Measurements from ENCODE around the gene USP12.
"Not testable (repeated sequence)": the region's sequence is repeated elsewhere in the genome, so short reads cannot be mapped to it uniquely, and the experiment has no call there.

USP12 gene

DNA sequence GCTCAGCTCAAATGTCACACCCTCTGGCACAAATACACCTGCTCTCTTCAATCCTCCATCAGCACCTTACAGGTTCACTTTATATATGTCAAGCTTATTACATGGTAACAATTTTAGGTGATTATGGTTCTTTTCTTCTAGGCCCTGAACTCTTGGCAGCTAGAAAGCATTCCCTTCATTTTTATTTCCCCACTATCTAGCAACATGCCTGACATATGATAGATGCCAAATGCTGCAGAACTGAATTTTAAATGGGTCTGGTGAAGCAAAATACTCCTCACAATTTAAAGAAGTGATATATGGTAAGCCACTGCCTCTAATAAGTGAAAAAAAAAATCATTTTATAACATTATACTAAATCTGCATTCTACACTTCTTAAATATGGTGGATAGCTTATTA is 95.2 kb downstream of the USP12 start:
- DNase-seq (ENCODE audit: low spot score) = no peak

DNA sequence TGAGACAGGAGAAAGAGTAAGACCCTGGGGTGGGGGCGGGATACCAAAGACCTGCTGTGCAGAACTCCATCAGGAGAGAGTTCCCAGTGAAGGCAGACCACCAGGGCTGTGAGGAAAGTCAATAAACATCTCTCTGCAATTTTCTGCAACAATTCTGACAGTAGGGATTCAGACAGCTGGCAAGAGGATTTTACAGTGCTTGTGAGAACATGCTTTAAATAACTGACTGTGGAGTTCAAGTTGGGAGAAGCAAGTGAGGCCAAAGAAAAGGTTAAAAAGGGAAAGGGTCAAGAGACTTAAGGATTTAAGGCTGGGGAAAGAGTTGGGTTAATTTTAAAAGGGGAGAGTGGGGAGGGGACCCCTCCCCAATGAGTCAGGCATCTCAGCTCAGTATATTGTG is 98.4 kb downstream of the USP12 start:
- DNase-seq (ENCODE audit: low spot score) = no peak

DNA sequence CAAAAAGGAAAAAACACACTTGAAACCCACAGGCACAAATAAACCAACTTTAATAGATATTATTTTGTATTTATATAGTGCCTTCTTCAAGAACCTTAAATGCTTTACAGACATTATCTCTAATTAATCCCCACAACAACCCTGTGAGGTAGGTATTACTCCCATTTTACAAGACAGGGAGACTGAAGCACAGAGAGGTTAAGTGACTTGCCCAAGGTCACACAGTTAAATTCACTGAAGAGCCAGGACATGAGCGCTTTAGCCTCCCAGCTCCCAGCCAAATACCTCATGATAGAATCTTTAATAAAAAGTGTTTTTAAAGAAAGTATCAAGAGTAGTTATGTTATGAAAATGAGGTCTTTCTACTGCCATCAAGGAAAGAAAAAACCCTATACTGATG is 105.5 kb downstream of the USP12 start:
- DNase-seq (ENCODE audit: low spot score) = not testable (repeated sequence)

DNA sequence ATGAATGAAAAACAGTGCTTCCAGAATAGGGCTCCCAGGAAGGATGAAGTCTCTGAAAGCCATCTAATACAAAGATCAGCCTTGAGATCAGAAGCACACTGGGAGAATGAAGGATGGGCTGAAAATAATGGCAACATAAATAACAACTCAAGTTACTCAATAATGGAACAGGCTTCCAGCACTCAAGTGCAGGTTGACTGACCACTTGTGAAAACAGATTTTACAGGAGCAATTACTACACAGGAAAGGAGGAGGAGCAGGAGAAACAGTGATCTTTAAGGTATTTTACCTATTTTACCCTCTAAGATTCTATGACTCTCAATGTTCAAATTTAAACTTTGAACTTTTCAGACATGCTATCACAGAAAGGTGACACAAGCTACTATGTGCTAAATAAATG is 106.0 kb downstream of the USP12 start:
- no peak for DNase-seq (ENCODE audit: low spot score)

DNA sequence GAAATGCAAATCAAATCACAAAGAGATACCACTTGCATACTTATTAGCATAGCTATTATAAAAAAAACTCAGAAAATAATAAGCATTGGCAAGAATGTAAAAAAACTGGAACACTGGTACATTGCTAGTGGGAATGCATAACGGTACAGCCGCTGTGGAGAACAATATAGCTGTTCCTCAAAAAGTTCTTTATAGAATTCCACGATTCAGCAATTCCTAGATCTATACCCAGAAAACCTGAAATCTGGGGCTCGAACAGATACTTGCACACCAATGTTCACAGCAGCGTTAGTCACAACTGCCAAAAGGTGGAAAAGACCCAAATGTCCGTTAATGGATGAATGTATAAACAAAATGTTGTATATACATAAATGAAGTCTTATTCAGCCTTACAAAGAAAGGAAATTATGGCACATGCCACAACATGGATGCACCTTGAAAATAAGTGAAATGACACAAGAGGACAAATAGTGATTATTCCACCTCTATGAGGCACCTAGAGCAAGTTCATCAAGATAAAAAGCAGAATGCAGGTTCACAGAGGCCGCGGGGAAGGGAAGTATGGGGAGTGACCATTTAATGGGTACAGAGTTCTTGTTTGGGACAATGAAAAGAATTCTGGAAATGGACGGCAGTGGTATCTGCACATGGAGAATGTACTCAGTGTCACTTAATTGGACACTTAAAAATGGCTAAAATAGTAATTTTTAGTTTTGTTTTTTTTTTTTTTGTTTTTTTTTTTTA is 107.2 kb downstream of the USP12 start:
- no peak for DNase-seq (ENCODE audit: low spot score)

DNA sequence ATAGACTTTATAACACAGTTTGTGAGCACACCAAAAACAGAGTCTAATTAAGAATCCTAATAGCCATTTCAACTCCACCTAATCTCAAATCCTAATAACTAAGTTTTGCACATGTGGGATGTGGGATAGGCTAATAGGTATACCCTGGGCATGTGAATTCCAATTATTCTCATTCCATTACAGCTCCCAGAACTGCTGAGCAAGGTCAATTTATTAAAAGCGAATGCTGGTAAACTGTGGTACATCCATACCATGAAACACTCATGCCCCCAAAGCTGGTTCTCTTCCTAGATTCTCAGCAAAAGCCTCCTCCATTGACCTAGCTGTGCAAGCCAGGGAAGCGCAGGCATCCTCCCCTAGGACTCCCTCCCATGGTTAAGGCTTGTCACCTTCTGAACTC is 113.8 kb downstream of the USP12 start:
- DNase-seq (ENCODE audit: low spot score) = no peak

DNA sequence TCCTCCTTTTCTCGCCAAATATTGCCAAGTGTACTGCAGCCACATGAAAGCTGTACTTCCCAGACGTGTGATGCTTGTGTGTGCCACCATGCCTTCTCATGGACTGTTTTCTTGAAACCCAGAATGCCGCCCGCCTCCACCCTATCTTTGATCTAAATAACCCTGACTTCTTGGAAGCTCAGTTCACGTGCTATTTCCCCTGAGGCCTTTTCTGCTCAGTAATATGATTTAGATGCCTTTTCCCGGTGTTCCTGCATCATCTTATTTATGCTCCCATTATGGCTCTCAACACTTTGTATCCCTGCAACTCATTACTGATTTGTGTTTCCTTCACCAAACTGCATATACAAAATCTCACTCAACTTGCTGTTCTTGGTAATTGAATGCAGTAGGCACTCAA is 116.1 kb downstream of the USP12 start:
- DNase-seq (ENCODE audit: low spot score) = no peak

DNA sequence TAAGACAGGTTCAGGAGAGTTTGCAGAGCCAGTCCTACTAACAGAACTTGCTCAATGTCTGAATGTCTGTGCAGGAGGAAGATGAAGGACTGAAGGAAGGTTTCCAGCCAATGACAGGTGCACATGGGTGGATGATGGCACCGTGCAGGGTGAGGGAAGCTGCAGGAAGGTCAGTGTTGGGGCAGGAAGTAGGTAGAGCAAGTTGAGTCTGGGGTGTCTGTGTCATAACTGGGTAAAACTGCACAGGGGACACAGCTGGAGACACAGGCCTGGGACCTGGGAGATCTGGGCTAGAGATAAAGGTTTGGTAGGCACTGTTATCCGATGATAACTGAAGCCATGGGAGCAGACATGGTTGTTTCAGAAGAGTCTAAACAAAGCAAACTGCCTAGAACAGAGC is 116.9 kb downstream of the USP12 start:
- DNase-seq (ENCODE audit: low spot score) = no peak

DNA sequence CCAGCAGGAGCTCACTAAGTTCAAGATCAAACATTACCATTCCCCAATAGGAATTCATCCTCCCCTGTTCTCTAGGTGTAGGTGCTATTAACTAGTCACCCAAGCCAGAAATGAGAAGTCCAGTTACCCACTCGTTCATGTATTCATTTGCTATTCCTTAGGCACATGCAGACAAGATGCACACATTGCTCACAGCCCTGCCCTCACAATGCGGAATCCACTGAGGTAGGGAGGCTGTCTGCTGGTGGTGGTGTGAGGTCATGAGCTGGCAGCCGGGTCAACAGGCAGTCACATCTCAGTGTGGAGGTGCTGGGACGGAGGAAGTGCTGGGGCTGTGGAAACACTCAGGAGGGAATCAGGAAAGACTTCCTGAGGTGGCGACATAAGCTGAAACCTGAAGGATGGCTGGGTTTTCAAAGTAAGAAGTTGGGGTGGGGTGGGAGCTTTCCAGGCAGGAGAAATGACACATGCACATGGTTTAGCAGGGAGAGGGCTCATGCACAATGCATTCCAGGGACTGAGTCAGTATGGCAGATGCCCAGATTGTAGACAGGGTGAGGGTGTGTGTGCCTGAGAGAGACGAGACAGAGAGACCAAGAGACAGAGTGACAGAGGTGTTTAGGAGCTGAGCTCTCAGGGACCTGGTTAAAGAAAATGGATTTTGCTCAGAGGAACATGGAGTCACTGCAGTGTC is 117.6 kb downstream of the USP12 start:
- peak; percentile 92 for DNase-seq (ENCODE audit: low spot score)

DNA sequence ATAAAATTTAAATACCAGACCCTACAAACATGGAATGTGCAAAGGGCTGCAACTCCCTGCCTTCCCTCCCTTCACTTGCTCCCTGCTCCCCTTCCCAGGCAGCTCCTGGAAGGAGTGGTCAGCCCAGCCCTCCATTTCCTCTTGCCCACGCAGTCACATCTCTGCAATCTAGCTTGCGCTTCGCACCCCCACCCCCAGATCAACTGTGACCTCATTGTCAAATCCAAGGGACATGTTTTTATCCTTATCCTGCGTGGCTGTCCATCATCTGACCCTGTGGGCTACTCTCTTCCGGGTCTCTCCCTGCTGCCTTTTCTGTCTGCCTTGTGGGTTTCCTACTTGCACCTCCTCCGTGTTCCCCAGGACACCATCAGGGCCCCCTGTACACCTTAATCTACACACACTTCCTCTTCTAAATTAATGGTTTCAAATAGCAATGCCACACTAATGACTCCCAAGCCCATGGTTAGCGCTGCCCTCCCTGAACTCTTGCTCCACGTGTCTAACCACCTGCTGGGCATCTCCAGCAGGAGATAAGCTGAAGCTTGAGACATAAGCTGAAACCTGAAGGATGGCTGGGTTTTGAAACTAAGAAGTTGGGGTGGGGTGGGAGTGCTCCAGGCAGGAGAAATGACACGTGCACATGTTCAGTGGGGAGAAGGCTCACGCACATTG is 118.3 kb downstream of the USP12 start:
- no peak for DNase-seq (ENCODE audit: low spot score)

DNA sequence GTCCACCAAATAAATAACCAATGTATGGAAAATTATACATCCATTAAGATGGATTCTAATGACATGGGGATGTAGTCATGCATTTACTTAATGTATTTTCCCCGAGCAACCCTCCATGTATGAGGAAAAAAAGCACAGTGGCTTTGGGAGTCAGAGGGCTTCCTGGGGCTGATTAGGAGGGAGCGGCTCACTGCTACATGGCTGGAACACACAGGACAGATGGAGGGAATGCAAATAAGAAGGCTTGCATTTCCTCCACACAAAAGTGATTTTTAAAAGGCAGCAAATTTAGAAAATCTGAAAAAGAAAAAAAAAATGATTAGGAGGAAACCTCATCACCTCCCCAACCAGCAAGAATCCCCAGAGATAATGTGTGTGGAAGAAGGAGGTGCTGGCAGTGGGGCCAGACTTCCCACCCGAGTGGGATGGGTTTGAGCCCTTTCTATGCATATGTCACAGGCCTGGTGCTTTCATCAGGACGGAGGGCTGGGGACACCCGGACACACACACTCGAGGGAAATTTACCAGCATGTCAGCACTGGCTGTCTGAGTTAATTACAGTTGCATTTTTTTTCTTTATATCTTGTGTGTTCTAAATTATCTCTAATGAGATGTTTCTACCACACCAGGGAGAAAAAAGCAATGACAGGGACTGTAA is 118.9 kb downstream of the USP12 start:
- DNase-seq (ENCODE audit: low spot score) = no peak

DNA sequence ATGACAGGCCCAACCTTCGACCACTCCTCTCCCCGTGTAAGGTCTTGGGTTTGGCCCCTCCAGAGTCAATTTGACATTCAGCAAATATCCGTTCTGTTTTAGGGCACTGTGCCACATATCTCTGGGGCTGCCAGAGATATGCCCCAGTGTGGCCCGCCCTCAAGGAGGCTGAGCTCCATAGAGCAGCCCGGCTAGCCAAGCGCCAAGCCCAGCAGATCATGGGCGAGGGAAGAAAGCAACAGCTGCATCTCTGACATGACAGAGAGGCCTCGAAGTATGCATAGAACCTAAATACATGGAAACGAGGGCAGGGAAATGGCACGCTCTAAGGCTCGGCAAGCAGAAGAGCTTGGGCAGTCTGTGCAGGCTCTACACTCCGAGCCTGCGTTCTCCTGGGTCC is 124.5 kb downstream of the USP12 start:
- no peak for DNase-seq (ENCODE audit: low spot score)

DNA sequence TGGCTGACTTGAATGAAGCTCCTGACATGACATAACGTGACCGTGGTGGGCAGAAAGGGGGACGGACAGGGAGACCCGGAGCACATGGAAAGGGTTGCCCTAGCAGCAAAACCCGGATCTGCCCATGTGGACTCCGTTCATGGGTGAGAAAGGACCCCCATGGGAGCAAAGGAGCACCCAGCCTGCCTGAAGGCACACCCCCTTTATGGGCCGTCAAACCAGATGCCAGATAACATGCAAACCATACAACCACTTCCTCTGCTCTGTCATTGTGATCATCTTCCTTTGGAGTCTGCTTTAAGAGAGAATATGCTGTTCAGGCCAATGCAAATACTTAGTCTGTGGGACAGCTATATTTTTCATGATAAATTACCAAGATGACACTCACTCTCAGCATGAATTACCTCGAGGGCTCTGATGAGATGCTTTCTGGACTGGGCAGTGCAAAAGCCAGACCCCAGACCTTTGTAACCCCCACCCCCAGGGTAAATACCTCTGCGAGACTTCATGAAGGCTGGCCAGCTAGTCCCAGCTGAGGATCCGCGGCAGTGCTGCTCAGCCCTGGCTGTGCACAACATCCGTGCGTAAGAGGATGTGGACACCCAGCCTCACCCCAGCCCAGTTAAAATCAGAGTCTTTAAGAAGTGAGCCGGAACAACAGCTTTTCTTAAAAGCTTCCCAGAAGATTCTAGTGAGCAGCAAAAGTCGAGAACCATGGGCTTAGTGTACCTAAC is 126.6 kb downstream of the USP12 start:
- no peak for DNase-seq (ENCODE audit: low spot score)

DNA sequence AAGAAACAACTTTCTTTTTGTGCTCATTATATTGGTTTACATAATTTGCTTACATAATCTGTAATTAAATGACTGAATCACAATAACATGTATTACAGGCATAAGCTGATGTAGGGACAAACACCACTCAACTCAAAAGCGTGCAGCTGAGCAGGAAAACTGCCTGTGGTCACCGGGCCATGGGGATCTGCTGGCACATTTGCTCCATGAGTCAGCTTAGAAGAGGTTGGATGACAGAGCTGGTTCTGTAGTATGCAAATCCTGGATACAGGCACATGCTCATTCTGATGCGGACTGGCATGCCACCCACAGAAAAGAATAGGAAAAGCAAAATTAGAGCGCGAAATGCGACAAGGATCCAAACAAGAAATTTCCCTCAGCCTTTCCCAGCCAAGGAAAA is 128.6 kb downstream of the USP12 start:
- peak; percentile 95 for DNase-seq (ENCODE audit: low spot score)

DNA sequence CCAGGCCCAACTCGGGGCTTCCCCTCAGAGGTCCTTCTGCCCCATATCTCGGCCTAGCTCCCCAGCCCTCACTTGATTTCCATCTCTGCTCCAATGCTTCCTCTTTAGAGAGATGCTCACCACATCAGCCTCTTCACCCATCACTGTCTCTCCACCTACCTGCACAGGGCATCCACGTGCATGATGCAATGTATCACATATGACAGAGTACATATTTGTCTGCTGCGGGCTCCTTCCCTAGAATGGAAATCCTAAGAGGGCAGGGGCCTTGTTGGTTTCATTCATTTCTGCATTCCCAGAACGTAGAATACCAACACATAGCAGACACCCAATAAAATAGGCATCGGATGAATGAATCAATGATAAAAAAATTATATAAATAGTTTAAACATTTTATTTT is 130.3 kb downstream of the USP12 start:
- no peak for DNase-seq (ENCODE audit: low spot score)

DNA sequence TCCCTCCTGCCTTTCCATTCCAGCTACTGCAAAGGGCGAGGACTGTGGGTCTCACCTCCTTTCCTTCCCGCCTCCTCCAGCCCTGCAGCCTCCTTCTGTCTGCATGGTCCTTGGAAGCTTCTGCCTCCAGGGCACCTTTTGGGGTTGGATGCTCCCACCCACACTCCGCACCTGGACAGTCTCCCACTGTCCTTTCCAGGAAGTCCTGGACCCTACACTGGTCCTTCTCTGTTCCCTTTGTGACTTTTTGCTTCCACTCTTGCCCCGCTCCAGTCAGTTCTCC is 130.8 kb downstream of the USP12 start:
- DNase-seq (ENCODE audit: low spot score) = no peak

DNA sequence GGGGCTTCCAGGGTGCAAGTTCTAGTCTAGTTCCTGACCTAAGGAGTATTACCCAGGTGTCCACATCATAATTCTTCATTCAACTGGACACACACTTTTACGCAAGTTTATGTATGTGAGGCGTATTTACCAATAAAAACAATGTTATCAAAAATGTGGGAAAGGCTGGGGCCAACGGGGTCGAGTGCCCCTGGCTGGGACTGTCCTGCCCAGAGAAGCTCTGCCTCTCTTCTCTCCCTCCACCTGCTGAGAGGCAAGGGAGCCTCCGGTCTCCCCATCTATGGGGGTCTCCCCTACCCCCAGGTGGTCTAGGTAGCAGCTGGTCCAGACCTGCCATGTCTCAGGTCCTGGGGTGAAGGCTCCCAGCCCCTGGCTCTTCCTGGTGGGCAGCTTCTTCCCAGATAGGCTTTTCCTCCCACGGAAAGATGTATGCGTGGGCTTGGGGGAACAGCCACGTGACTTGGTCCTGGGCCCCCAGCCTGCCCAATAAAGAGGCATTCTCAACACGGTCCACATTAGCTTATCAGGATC is 132.4 kb downstream of the USP12 start:
- DNase-seq (ENCODE audit: low spot score) = no peak

DNA sequence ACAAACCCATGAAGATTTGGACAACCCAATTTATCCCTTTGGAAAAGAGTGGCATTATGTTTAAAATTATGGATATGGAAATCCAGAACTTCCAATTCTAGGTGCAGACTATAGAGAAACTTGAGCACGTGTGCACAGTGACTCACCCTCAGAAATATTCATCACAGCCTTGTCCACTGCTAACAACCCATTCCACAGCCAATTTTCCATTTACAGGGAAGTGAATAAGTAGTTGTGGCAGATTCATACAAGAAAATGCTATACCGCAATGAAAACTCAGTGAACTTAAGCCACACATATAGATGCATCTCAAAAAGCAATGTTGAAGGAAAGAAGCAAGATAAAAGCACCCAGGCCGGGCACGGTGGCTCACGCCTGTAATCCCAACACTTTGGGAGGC is 133.3 kb downstream of the USP12 start:
- DNase-seq (ENCODE audit: low spot score) = peak; percentile 74

DNA sequence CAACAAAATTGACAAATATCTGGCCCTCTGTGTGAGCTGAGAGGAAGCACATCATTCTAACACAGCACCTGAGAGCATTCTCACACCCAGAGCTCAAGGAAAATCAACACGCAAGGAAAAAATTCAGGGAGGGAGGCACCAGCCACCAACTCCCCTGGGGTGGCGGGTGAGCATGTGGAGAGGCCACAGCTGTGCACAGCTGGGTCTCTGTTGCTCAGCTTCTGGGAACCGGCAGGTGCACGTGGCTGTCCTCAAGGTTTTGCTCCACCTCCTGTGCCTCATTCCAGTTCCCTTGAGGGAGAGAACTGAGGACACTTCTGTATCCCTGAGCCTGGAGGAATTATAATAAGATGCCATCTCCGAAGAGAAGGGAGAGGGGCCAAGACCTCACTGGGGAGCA is 134.0 kb downstream of the USP12 start:
- DNase-seq (ENCODE audit: low spot score) = no peak

DNA sequence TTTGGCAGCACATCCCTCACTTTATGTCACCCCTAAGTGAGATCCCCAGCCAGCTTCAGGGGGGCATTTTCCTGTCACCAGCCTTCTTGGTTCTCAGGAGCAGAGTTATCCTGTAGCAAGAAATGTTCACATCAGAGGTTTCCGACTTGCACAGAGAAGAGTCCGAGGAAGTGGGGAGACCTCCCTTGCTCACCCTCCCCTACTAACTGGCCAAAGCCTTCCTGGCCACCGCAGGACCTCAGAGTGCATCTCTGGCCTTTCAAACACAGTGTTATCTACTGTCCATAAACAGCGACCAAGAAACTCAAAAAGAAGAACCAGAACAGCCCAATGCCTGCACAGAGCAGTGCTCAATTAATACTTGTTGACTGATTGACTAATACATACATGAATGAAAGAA is 134.4 kb downstream of the USP12 start:
- DNase-seq (ENCODE audit: low spot score) = no peak

DNA sequence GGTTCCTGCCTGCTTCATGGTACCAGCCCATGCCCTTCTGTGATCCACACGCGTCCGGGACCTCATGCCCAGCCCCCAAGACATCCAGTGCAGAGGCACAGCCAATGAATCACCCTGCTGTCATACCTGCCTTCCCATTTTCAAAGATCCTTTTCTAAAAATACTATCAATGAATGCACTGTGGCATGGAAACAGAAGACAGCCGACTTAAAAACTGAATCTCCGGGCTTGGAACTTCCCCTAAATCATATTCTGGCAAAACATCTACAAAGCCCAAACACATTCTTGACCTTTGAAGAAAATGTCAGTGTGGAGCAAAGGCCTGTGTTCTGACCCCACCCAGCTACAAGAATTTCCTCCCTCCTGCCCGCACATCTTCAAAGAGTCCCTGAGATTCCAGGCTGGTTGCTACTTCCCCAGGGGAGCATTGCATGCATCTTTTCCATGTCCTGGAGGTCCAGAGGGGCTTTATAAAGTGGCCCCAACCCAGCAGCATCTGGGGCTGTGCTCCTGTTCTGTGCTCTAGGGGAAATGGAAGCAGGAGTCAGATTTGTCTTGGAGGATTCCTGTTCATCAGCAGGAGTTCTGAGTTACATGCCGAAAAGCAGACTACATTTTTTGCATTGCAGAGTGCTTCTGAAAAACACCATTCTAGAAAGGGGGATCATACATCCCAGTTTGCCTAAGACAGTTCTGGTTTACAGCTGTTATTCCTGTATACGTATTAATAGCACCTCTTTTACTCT is 135.2 kb downstream of the USP12 start:
- DNase-seq (ENCODE audit: low spot score) = peak; percentile 63

DNA sequence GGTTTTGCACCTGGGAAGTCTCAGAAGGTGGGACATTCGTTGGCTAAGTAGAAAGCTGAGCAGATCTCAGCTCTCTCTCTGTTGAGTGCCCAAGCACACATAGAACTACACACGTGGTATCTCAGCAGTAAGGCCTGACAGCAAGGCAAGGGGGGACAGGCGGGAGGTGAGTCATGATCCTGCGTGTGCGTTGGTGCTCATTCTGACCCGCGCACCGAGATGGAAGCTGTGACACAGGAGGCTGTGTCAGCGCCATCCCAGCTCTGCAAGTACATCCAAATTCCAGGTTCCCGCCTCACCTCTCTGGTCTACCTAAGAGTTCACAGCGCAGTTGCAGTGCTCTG is 135.7 kb downstream of the USP12 start:
- no peak for DNase-seq (ENCODE audit: low spot score)

Data from AG20443 (cell line).